OCI-LY7 (cell line): ENCODE measurements around the gene TTC28. TPM values are rescaled to one million over a fixed set of nuclear protein-coding genes. Genes with fewer than 3 reads are reported as not detected.

Experiments used
- BruUV-seq: library from RNA; stranded (reverse); fragments of 400-500 nt; replicated peaks from 2 replicates; lab custom pipeline; 2021; lab: Mats Ljungman, UMichigan
- CTCF ChIA-PET: fragments of 300-600 bp; sonication (Branson Sonifier 250); formaldehyde crosslinking; loops from one replicate; lab custom pipeline; 2022; ENCODE audit warnings: antibody characterized with exemption; ENCODE audit not compliant: unreplicated experiment; lab: Charles Lee
- POLR2A ChIA-PET: fragments of 300-600 bp; sonication (Branson Sonifier 250); formaldehyde crosslinking; loops from one replicate; lab custom pipeline; 2022; ENCODE audit warnings: antibody characterized with exemption; lab: Charles Lee
- DNase-seq: peaks from one replicate; pipeline ENCODE4 v3.0.0-alpha.2; 2015; ENCODE audit warnings: low spot score
- H2AFZ ChIP-seq: fragments of 200-600 bp; sonication (generic), shearing (Covaris generic); 2 replicates; pipeline ENCODE4 v1.6.1; 2014; ENCODE audit warnings: mild to moderate bottlenecking, antibody characterized with exemption, low read length, moderate library complexity
- H3K27ac ChIP-seq: fragments of 200-600 bp; sonication (generic); 2 replicates; pipeline ENCODE4 v1.5.1; 2014; ENCODE audit warnings: mixed run types, low read depth, mild to moderate bottlenecking, moderate library complexity, low read length, inconsistent platforms; ENCODE audit not compliant: poor library complexity, severe bottlenecking
- H3K36me3 ChIP-seq: fragments of 200-600 bp; sonication (generic); 2 replicates; pipeline ENCODE4 v1.6.1; 2014; ENCODE audit warnings: mild to moderate bottlenecking, antibody characterized with exemption, low read length, moderate library complexity, mixed read lengths; ENCODE audit not compliant: insufficient read depth
- H3K4me1 ChIP-seq: fragments of 200-600 bp; sonication (generic); 2 replicates; pipeline ENCODE4 v1.5.1; 2014; ENCODE audit warnings: mild to moderate bottlenecking, low read length; ENCODE audit not compliant: insufficient read depth, poor library complexity, severe bottlenecking
- H3K4me2 ChIP-seq: fragments of 200-600 bp; sonication (generic); 2 replicates; pipeline ENCODE4 v1.6.1; 2014; ENCODE audit warnings: mild to moderate bottlenecking, low read length
- H3K4me3 ChIP-seq: fragments of 200-600 bp; sonication (generic); 2 replicates; pipeline ENCODE4 v1.5.1; 2014; ENCODE audit warnings: mild to moderate bottlenecking, low read depth, low read length; ENCODE audit not compliant: poor library complexity, severe bottlenecking
- H3K79me2 ChIP-seq: fragments of 200-600 bp; sonication (generic); 2 replicates; pipeline ENCODE4 v1.6.1; 2016; ENCODE audit warnings: low read depth, mild to moderate bottlenecking, low read length, moderate library complexity, mixed read lengths; ENCODE audit not compliant: insufficient read depth
- H3K9me2 ChIP-seq: fragments of 200-600 bp; sonication (generic); 2 replicates; pipeline ENCODE4 v1.6.1; 2016; ENCODE audit warnings: mild to moderate bottlenecking, low read length, mixed read lengths; ENCODE audit not compliant: insufficient read depth
- H3K9me3 ChIP-seq: fragments of 200-600 bp; sonication (generic); 2 replicates; pipeline ENCODE4 v1.6.1; 2014; ENCODE audit warnings: mild to moderate bottlenecking, mixed run types, low read length, mixed read lengths
- H4K20me1 ChIP-seq: fragments of 200-600 bp; sonication (generic); 2 replicates; pipeline ENCODE4 v1.6.1; 2014; ENCODE audit warnings: mild to moderate bottlenecking, antibody characterized with exemption, low read length, moderate library complexity, mixed read lengths; ENCODE audit not compliant: insufficient read depth
- CTCF ChIP-seq: fragments of 200-600 bp; sonication (generic); conservative IDR thresholded peaks from 2 replicates; pipeline ENCODE4 v1.5.1; 2014; ENCODE audit warnings: mild to moderate bottlenecking, antibody characterized with exemption, low read length, moderate library complexity, mixed read lengths
- EZH2phosphoT487 ChIP-seq: fragments of 200-600 bp; sonication (generic); IDR thresholded peaks from 2 replicates; pipeline ENCODE4 v1.6.1; 2018; ENCODE audit warnings: low read depth, borderline replicate concordance, mild to moderate bottlenecking, mixed run types, antibody characterized with exemption, low read length, moderate library complexity, mixed read lengths
- intact Hi-C: fragments of 100-400 bp; cut with micrococcal nuclease; formaldehyde crosslinking; loops from one replicate; pipeline ENCODE4 v1.10.0; 2022; ENCODE audit not compliant: unreplicated experiment
- total RNA-seq, 2 experiments: library from RNA; depleted of rRNA in 1 of 2; stranded (reverse); fragments of >200 nt in 1 of 2; shearing (Covaris generic) in 1 of 2; gene quantifications; 2 replicates each; pipeline ENCODE4 v1.2.3, GENCODE V29; 2014 to 2022

Gene TTC28
- total RNA-seq, 2 experiments from 2014 or later, result under 0.01 to 0.55 TPM

GRCh38 chr22:28015676-28016601 lies 663.7 kb downstream of the TTC28 start:
- DNase-seq, result no peak
- no TSS peak for BruUV-seq
- no peaks in the 10 kb centered on the region for H3K9me2 ChIP-seq
- CTCF ChIA-PET, result no interaction called here
- H3K9me3 ChIP-seq, result no peaks in the 10 kb centered on the region
- no peak overlapping the region for H3K4me2 ChIP-seq
- no peaks in the 10 kb centered on the region for H3K36me3 ChIP-seq
- POLR2A ChIA-PET, result interaction anchor here (0.6 to 0.8 kb wide), 2 partner anchors 16 to 104 kb away, joined by 3 to 4 read pairs; no protein-coding TSS in a partner anchor
- H3K79me2 ChIP-seq, result no peaks in the 10 kb centered on the region
- no peaks in the 10 kb centered on the region for H4K20me1 ChIP-seq
- peaks cover 12% of the 10 kb centered on the region for H3K4me1 ChIP-seq
- intact Hi-C loops, result no loop called here
- H2AFZ ChIP-seq, result no peak overlapping the region
- no peak overlapping the region for H3K4me3 ChIP-seq
- TF ChIP-seq CTCF (no peak), EZH2phosphoT487 (no peak)
- H3K27ac ChIP-seq, result no peak overlapping the region

- no peak overlapping the region for H3K27ac ChIP-seq
- no peak overlapping the region for H3K4me3 ChIP-seq
- intact Hi-C loops, result no loop called here
- POLR2A ChIA-PET, result interaction anchor here (0.6 to 0.8 kb wide), 2 partner anchors 15 to 103 kb away, joined by 3 to 4 read pairs; no protein-coding TSS in a partner anchor
- CTCF ChIA-PET, result interaction anchor here (0.9 kb wide), 1 partner anchor 17 kb away, joined by 3 read pairs; no protein-coding TSS in a partner anchor
- no peaks in the 10 kb centered on the region for H3K36me3 ChIP-seq
- no peak overlapping the region for H2AFZ ChIP-seq
- TF ChIP-seq CTCF (no peak), EZH2phosphoT487 (no peak)
- no peak for DNase-seq
- H3K9me3 ChIP-seq, result no peaks in the 10 kb centered on the region
- peaks cover 12% of the 10 kb centered on the region for H3K4me1 ChIP-seq
- no peaks in the 10 kb centered on the region for H3K9me2 ChIP-seq
- H3K4me2 ChIP-seq, result no peak overlapping the region
- no peaks in the 10 kb centered on the region for H3K79me2 ChIP-seq
- H4K20me1 ChIP-seq, result no peaks in the 10 kb centered on the region
- no TSS peak for BruUV-seq
Observed at GRCh38 chr22:28015046-28015425, 664.6 kb downstream of the TTC28 start.
